LNCaP clone FGC (cell line): ENCODE results near the gene HSF5.

Experiments
- DNase-seq: peaks from one replicate; pipeline ENCODE4 v3.0.0-alpha.2; 2011; ENCODE audit warnings: low read depth
- H3K4me3 ChIP-seq: 2 replicates; pipeline ENCODE4 v1.5.1; 2011; ENCODE audit warnings: mild to moderate bottlenecking, low read depth, low read length, control low read depth
- CTCF ChIP-seq: IDR thresholded peaks from 2 replicates; pipeline ENCODE4 v1.5.1; 2012; ENCODE audit warnings: mild to moderate bottlenecking; ENCODE audit not compliant: control insufficient read depth, insufficient read depth; ENCODE audit errors: extremely low read depth

HSF5 gene

GRCh38 chr17:58452738-58453137 lies 35.5 kb downstream of the HSF5 start:
- no peak for TF ChIP-seq CTCF
- no peak overlapping the region for H3K4me3 ChIP-seq
- DNase-seq: no peak

DNA sequence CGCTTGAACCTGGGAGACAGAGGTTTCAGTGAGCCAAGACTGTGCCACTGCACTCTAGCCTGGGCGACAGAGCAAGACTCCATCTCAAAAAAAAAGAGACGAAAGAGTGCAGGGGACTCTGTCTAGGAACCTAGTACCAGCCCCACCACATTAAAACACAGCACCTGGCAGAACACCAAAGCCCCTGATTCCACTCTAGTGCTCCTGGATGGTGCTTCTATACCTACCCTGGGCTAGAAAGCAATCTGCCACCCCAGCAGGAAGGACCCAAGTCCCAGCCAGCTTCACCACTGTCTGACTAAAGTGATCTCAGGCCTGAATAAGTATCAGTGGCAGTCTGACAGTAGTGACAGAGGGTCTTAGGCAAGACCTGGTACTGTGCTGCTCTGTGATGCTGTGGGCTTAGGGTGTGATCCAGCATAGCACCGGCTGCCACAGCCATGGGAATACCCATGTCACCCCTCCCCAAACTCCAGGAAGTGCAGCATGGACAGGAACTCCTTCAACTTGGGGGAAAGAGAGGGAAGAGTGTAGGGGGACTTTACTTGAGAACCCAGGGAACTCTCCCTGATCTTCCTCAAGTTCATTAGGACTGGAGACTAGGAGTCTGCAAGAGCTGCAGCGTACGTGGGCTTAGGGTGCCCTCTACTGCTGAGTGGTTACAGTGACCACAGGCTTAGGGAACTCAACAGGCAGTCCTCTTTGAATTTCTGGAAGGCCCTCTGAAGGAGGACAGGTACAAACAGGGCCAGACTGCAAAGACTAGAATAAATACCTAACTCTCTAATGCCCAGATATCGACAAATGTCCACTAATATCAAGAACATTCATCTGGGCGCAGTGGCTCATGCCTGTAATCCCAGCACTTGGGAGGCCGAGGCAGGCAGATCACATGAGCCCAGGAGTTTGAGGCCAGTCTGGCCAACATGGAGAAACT lies 40.9 kb downstream of the HSF5 start:
- DNase-seq: peak; percentile 74
- TF ChIP-seq CTCF: peak; percentile 96
- H3K4me3 ChIP-seq: no peak overlapping the region

GRCh38 chr17:58446086-58446485 lies 42.1 kb downstream of the HSF5 start:
- no peak overlapping the region for H3K4me3 ChIP-seq
- DNase-seq: no peak
- no peak for TF ChIP-seq CTCF

DNA sequence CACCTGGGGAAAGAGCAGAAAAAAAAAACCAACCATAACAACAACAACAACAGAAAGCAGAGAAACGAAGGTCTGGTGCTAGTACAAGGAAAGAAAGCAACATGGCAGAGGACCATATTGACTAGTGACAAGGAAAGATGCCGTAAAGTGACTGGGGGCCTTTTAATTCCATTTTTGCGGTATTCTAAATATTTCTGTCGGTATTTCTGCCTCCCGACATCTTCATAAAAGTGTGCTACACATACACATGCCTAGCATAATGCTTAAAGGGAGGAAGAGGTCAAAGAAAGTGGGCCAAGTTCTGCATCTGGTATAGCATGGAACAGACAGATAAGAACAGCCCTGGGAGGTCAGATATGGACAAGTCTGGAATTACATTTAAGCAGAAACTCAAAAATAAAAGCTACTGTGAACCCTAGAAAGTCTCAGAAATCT lies 51.4 kb downstream of the HSF5 start:
- no peak overlapping the region for H3K4me3 ChIP-seq
- no peak for DNase-seq
- TF ChIP-seq CTCF: no peak

DNA sequence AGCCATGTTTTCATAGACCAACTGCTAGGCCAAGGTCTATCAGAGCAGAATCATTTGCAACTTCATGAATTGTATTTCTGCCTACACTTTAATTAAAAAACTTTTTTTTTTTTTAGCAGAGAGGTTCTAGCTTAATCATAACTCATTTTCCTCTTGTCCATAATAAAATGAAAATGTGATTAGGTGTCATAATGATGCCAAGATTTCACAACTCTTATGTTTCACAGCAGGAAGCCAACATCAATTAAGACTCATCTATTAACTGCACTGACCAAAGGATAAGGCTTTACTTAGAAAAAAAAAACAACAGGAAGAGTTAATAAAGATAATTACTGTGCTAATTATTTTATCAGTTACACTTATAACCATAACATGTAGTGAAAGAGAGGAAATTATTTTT lies 52.0 kb downstream of the HSF5 start:
- no peak for DNase-seq
- no peak overlapping the region for H3K4me3 ChIP-seq
- no peak for TF ChIP-seq CTCF

- no peak for DNase-seq
- H3K4me3 ChIP-seq: no peak overlapping the region
These were observed 55.2 kb downstream of the HSF5 start for GRCh38 chr17:58432806-58433573.

More at GRCh38 chr17:58432806-58433573, 55.2 kb downstream of the HSF5 start:
- 0 out of 2 replicates have a peak, but pooled peaks have one; percentile 9 for TF ChIP-seq CTCF
